MM.1S (cell line): ENCODE results near the gene MAJIN.

ENCODE experiments used
- DNase-seq: peaks from one replicate; pipeline ENCODE4 v3.0.0-alpha.2; 2015
- H2AFZ ChIP-seq: fragments of 300-600 bp; sonication (generic); 2 replicates; pipeline ENCODE4 v1.6.0; 2016; ENCODE audit warnings: antibody characterized with exemption, low read length
- H3F3A ChIP-seq: fragments of 300-600 bp; sonication (generic); 2 replicates; pipeline ENCODE4 v1.6.1; 2016; ENCODE audit warnings: mild to moderate bottlenecking, antibody characterized with exemption, low read length, moderate library complexity, mixed read lengths; ENCODE audit not compliant: insufficient read depth
- H3K27ac ChIP-seq: fragments of 300-600 bp; sonication (generic); 2 replicates; pipeline ENCODE4 v1.5.1; 2016; ENCODE audit warnings: mild to moderate bottlenecking, low read length
- H3K27me3 ChIP-seq: fragments of 300-600 bp; sonication (generic); replicated peaks from 2 replicates; pipeline ENCODE4 v1.6.0; 2016; ENCODE audit warnings: low read length; ENCODE audit not compliant: insufficient read depth
- H3K36me3 ChIP-seq: fragments of 300-600 bp; sonication (generic); replicated peaks from 2 replicates; pipeline ENCODE4 v1.6.1; 2016; ENCODE audit warnings: mild to moderate bottlenecking, low read length, mixed read lengths; ENCODE audit not compliant: insufficient read depth
- H3K4me1 ChIP-seq: fragments of 300-600 bp; sonication (generic); 2 replicates; pipeline ENCODE4 v1.6.1; 2016; ENCODE audit warnings: low read length, mixed read lengths
- H3K4me2 ChIP-seq: fragments of 300-600 bp; sonication (generic); 2 replicates; pipeline ENCODE4 v1.6.0; 2016; ENCODE audit warnings: low read depth, low read length
- H3K4me3 ChIP-seq: fragments of 300-600 bp; sonication (generic); 2 replicates; pipeline ENCODE4 v1.5.1; 2016; ENCODE audit warnings: low read length, mixed read lengths
- H3K79me2 ChIP-seq: fragments of 300-600 bp; sonication (generic); 2 replicates; pipeline ENCODE4 v1.6.1; 2016; ENCODE audit warnings: mixed run types, low read length, mixed read lengths
- H3K9ac ChIP-seq: fragments of 300-600 bp; sonication (generic); 2 replicates; pipeline ENCODE4 v1.6.1; 2016; ENCODE audit warnings: low read length, mixed read lengths
- H3K9me2 ChIP-seq: fragments of 300-600 bp; sonication (generic); replicated peaks from 2 replicates; pipeline ENCODE4 v1.6.1; 2016; ENCODE audit warnings: mild to moderate bottlenecking, low read length, mixed read lengths; ENCODE audit not compliant: insufficient read depth
- H3K9me3 ChIP-seq: fragments of 300-600 bp; sonication (generic); replicated peaks from 2 replicates; pipeline ENCODE4 v1.6.1; 2016; ENCODE audit warnings: mild to moderate bottlenecking, low read length, mixed read lengths; ENCODE audit not compliant: insufficient read depth
- H4K20me1 ChIP-seq: fragments of 300-600 bp; sonication (generic); 2 replicates; pipeline ENCODE4 v1.6.1; 2016; ENCODE audit warnings: mild to moderate bottlenecking, low read length, moderate library complexity, mixed read lengths; ENCODE audit not compliant: insufficient read depth
- CTCF ChIP-seq: fragments of 300-600 bp; sonication (generic); IDR thresholded peaks from 2 replicates; pipeline ENCODE4 v1.5.1; 2016; ENCODE audit warnings: antibody characterized with exemption, low read length, mixed read lengths
- EZH2 ChIP-seq: fragments of 300-600 bp; sonication (generic); optimal IDR thresholded peaks from 2 replicates; pipeline ENCODE3; 2017; ENCODE audit warnings: low read depth, mild to moderate bottlenecking, antibody characterized with exemption, low read length, mixed read lengths
- EZH2phosphoT487 ChIP-seq: fragments of 300-600 bp; sonication (generic); IDR thresholded peaks from 2 replicates; pipeline ENCODE4 v1.6.1; 2018; ENCODE audit warnings: antibody characterized with exemption, low read length

The MAJIN gene

GRCh38 chr11:65019824-65020223, 47.9 kb upstream of the MAJIN start:
- Histone ChIP-seq H4K20me1 (no peaks in the 10 kb centered on the region), H3K9me2 (no peaks in the 10 kb centered on the region), H2AFZ (no peak overlapping the region), H3K27me3 (no peaks in the 10 kb centered on the region), H3K27ac (no peak overlapping the region), H3K9ac (no peak overlapping the region), H3K4me3 (no peak overlapping the region), H3K36me3 (no peaks in the 10 kb centered on the region), H3F3A (no peaks in the 10 kb centered on the region), H3K79me2 (peaks cover 5% of the 10 kb centered on the region), H3K4me2 (no peak overlapping the region), H3K9me3 (no peaks in the 10 kb centered on the region), H3K4me1 (no peaks in the 10 kb centered on the region)
- DNase-seq = no peak
- TF ChIP-seq CTCF = no peak
- no peak for TF ChIP-seq EZH2
- TF ChIP-seq EZH2phosphoT487 = no peak

GRCh38 chr11:65017937-65018336, 46.0 kb upstream of the MAJIN start:
- DNase-seq = no peak
- H3K36me3 ChIP-seq = no peaks in the 10 kb centered on the region
- no peak overlapping the region for H2AFZ ChIP-seq
- no peak overlapping the region for H3K4me2 ChIP-seq
- H3K9me3 ChIP-seq = no peaks in the 10 kb centered on the region
- peaks cover 7% of the 10 kb centered on the region for H3K79me2 ChIP-seq
- H3K4me1 ChIP-seq = peaks cover 4% of the 10 kb centered on the region; the same call in 1 of the 2 replicates
- no peak for TF ChIP-seq EZH2phosphoT487
- no peak for TF ChIP-seq EZH2
- TF ChIP-seq CTCF = no peak
- no peaks in the 10 kb centered on the region for H4K20me1 ChIP-seq
- no peak overlapping the region for H3K27ac ChIP-seq
- H3K27me3 ChIP-seq = no peaks in the 10 kb centered on the region
- no peak overlapping the region for H3K9ac ChIP-seq
- peaks cover 11% of the 10 kb centered on the region; the same call in 1 of the 2 replicates for H3F3A ChIP-seq
- no peak overlapping the region for H3K4me3 ChIP-seq
- H3K9me2 ChIP-seq = no peaks in the 10 kb centered on the region

GRCh38 chr11:65016705-65017104, 44.8 kb upstream of the MAJIN start:
- no peaks in the 10 kb centered on the region for H3K27me3 ChIP-seq
- H4K20me1 ChIP-seq = no peaks in the 10 kb centered on the region
- no peak overlapping the region for H2AFZ ChIP-seq
- H3K36me3 ChIP-seq = no peaks in the 10 kb centered on the region
- TF ChIP-seq EZH2 (no peak), CTCF (no peak), EZH2phosphoT487 (no peak)
- DNase-seq = no peak
- H3K4me3 ChIP-seq = no peak overlapping the region
- no peaks in the 10 kb centered on the region for H3K9me2 ChIP-seq
- H3K9me3 ChIP-seq = no peaks in the 10 kb centered on the region
- H3K9ac ChIP-seq = no peak overlapping the region
- H3K27ac ChIP-seq = no peak overlapping the region
- peaks cover 14% of the 10 kb centered on the region; the same call in 1 of the 2 replicates for H3F3A ChIP-seq
- H3K4me2 ChIP-seq = no peak overlapping the region
- H3K4me1 ChIP-seq = peaks cover 7% of the 10 kb centered on the region; the same call in 1 of the 2 replicates
- H3K79me2 ChIP-seq = peaks cover 7% of the 10 kb centered on the region
